Right lobe of liver (tissue), 6 donors: ENCODE data around the gene CSF2. TPM values are rescaled to one million over a fixed set of nuclear protein-coding genes. Genes with fewer than 3 reads are reported as not detected.

ENCODE experiments used
- ATAC-seq, 4 donors: fragments of 200-7000 bp; cut with Tn5 transposase; one replicate each; pipeline ENCODE4 v1.9.1; 2020; ENCODE audit warnings: mild to moderate bottlenecking in 4 of 4, moderate library complexity in 4 of 4
- DNase-seq, 3 donors: peaks; one replicate each; pipeline ENCODE4 v3.0.0-alpha.2; 2020
- H3K27ac ChIP-seq, 3 donors: fragments of 200-600 bp; one replicate each; pipeline ENCODE4 v1.8.0; 2022
- H3K27me3 ChIP-seq, 2 donors: fragments of 200-600 bp; one replicate each; pipeline ENCODE4 v1.8.0; 2022
- H3K36me3 ChIP-seq, 4 donors: fragments of 200-600 bp; sonication (generic) in 1 of 4; one replicate each; pipeline versions ENCODE4 v1.5.1 to v1.8.0; 2017 to 2022; ENCODE audit warnings: control low read depth in 1 of 4
- H3K4me1 ChIP-seq, 4 donors: fragments of 200-600 bp; sonication (generic) in 1 of 4; one replicate each; pipeline versions ENCODE4 v1.5.1 to v1.8.0; 2017 to 2022; ENCODE audit warnings: control low read depth in 1 of 4
- H3K4me3 ChIP-seq, 3 donors: fragments of 200-600 bp; one replicate each; pipeline ENCODE4 v1.8.0; 2022
- H3K9me3 ChIP-seq, 4 donors: fragments of 200-600 bp; sonication (generic) in 1 of 4; one replicate each; pipeline versions ENCODE4 v1.5.1 to v1.8.0; 2017 to 2022; ENCODE audit warnings: control low read depth in 1 of 4
- POLR2A ChIP-seq: fragments of 450-650 bp; IDR thresholded peaks from one replicate; pipeline ENCODE4 v1.6.1; 2017; ENCODE audit warnings: antibody characterized with exemption, mild to moderate bottlenecking
- WGBS: methylation state at CpG from one replicate; pipeline ENCODE4 v1.1.6; 2018; ENCODE audit warnings: low coverage, low lambda C conversion rate; ENCODE audit not compliant: insufficient coverage; ENCODE audit errors: missing lambda C conversion rate; 5-methylcytosine and 5-hydroxymethylcytosine counted together
- intact Hi-C, 2 donors: fragments of 100-400 bp; cut with DNase I; formaldehyde crosslinking; loops; one replicate each; pipeline versions ENCODE4 v1.11.2 to v1.14.1; 2022
- total RNA-seq, 6 experiments: library from RNA; depleted of rRNA in 2 of 6; stranded (reverse); fragments of >200 nt in 2 of 6; fragmentation: NEBNext Ultra II Directional in 3 of 6; extraction: Animal tissue kit (Norgen Biotek cat#: 25700) in 3 of 6; gene quantifications; one replicate each; pipeline versions ENCODE4 v1.1.0 to v1.2.4, GENCODE V29; 2016 to 2023
- TF ChIP-seq, protein P1 (sequence below), 4 donors: fragments of 200-600 bp in 3 of 4; fragments of 450-650 bp in 1 of 4; IDR thresholded peaks; one replicate each; pipeline versions ENCODE4 v1.5.1 to v1.8.0; 2016 to 2022; ENCODE audit warnings: antibody characterized with exemption in 4 of 4, mild to moderate bottlenecking in 2 of 4
- donor health status: DM: no; HTN: yes; CAD: no.
- donor health status: DM: no; HTN: no; CAD: no.
- donor health status: DM: no; HTN: no; CAD: no.
- donor health status: DM: no; HTN: yes; CAD: no.
- donor health status: DM: no; HTN: yes; CAD: no.

Gene CSF2
- total RNA-seq, 6 experiments from 2014 or later, result not detected

- Histone ChIP-seq H3K4me1 (no peaks in the 10 kb centered on the region), H3K27me3 (no peaks in the 10 kb centered on the region), H3K36me3 (no peaks in the 10 kb centered on the region), H3K27ac (no peak overlapping the region), H3K9me3 (no peaks in the 10 kb centered on the region), H3K4me3 (no peak overlapping the region)
- DNase-seq, result no peak
- intact Hi-C loops, result no loop called here
- WGBS, result no CpG with 5 or more reads among the region's 3 CpGs
- ATAC-seq, result no peak
- TF ChIP-seq, protein P1, sequence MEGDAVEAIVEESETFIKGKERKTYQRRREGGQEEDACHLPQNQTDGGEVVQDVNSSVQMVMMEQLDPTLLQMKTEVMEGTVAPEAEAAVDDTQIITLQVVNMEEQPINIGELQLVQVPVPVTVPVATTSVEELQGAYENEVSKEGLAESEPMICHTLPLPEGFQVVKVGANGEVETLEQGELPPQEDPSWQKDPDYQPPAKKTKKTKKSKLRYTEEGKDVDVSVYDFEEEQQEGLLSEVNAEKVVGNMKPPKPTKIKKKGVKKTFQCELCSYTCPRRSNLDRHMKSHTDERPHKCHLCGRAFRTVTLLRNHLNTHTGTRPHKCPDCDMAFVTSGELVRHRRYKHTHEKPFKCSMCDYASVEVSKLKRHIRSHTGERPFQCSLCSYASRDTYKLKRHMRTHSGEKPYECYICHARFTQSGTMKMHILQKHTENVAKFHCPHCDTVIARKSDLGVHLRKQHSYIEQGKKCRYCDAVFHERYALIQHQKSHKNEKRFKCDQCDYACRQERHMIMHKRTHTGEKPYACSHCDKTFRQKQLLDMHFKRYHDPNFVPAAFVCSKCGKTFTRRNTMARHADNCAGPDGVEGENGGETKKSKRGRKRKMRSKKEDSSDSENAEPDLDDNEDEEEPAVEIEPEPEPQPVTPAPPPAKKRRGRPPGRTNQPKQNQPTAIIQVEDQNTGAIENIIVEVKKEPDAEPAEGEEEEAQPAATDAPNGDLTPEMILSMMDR (IDR thresholded peaks at IDR 0.05), result no peak
- TF ChIP-seq POLR2A, result no peak
Measured at GRCh38 chr5:132096904-132097303, 23.3 kb downstream of the CSF2 start.

DNA sequence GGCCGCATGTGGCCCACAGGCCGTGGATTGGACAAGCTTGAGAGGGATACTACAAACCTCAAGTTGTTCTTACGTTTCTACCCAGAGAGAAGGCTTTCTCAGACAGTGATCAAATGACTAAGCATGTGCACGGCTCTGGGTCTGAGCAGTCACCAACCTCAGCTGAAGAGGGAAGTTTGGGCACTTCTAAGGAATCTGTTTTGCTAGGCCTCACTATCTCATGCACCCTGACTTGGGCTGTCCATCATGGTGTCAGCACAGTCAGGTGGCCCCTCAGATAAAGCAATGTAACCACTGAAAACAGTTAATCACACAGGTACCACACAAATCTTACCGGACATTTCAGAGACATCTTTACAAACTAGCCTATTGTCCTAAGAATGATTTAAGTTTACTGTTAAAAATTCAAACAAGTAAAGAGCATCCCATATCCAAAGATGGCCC is 24.6 kb downstream of the CSF2 start:
- Histone ChIP-seq H3K4me3 (no peak overlapping the region), H3K36me3 (no peaks in the 10 kb centered on the region), H3K9me3 (no peaks in the 10 kb centered on the region), H3K27me3 (no peaks in the 10 kb centered on the region), H3K27ac (no peak overlapping the region), H3K4me1 (no peaks in the 10 kb centered on the region)
- intact Hi-C loops, result no loop called here
- no peak for DNase-seq
- 69% methylated on average over 5 of the region's 5 CpGs for WGBS
- ATAC-seq, result no peak
- TF ChIP-seq POLR2A, result no peak

DNA sequence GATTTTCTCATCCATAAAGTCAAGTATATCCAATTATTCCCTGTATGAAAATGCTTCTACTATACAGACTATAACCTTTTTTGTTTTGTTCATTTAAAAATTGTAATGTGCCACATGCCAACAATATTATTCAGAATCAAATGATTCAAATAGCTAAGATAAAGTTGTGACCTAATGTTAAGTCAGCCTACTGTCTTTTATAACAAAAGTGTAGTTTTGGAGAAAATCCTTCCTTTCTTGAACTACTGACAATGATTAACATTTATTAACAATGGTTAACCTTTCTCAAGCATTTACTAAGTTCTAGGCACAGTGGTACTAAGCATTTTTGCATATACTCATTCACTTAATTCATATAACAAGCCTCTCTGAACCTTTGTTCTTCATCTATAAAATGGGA is 25.0 kb downstream of the CSF2 start:
- DNase-seq (no peak), ATAC-seq (no peak)
- Histone ChIP-seq H3K27me3 (no peaks in the 10 kb centered on the region), H3K4me1 (no peaks in the 10 kb centered on the region), H3K4me3 (no peak overlapping the region), H3K36me3 (no peaks in the 10 kb centered on the region), H3K9me3 (no peaks in the 10 kb centered on the region), H3K27ac (no peak overlapping the region)
- intact Hi-C loops, result no loop called here
- TF ChIP-seq POLR2A, result no peak
- TF ChIP-seq, protein P1 (IDR thresholded peaks at IDR 0.05), result no peak

- Histone ChIP-seq H3K27ac (no peak overlapping the region), H3K4me1 (no peaks in the 10 kb centered on the region), H3K27me3 (no peaks in the 10 kb centered on the region), H3K9me3 (no peaks in the 10 kb centered on the region), H3K36me3 (no peaks in the 10 kb centered on the region), H3K4me3 (no peak overlapping the region)
- intact Hi-C loops, result no loop called here
- DNase-seq (no peak), ATAC-seq (no peak)
- WGBS, result 50% methylated on average over 4 of the region's 5 CpGs
- TF ChIP-seq, protein P1 (IDR thresholded peaks at IDR 0.05), result no peak
- no peak for TF ChIP-seq POLR2A
Measured at GRCh38 chr5:132099076-132099748, 25.6 kb downstream of the CSF2 start.

GRCh38 chr5:132099905-132100304 is 26.3 kb downstream of the CSF2 start:
- Histone ChIP-seq H3K27me3 (no peaks in the 10 kb centered on the region), H3K9me3 (no peaks in the 10 kb centered on the region), H3K27ac (no peak overlapping the region), H3K4me1 (no peaks in the 10 kb centered on the region), H3K36me3 (no peaks in the 10 kb centered on the region), H3K4me3 (no peak overlapping the region)
- 43% methylated on average over 2 of the region's 3 CpGs for WGBS
- intact Hi-C loops, result no loop called here
- no peak for TF ChIP-seq POLR2A
- TF ChIP-seq, protein P1 (IDR thresholded peaks at IDR 0.05), result no peak
- no peak for DNase-seq
- no peak for ATAC-seq
